Transverse colon (tissue), 4 donors: ENCODE results near the gene GDF9.

Source experiments
- POLR2A ChIP-seq: fragments of 450-650 bp; IDR thresholded peaks from one replicate; pipeline ENCODE4 v1.6.1; 2016; ENCODE audit warnings: antibody characterized with exemption, mild to moderate bottlenecking, moderate library complexity
- POLR2AphosphoS5 ChIP-seq, 3 donors: sonication (generic); formaldehyde crosslinking; IDR thresholded peaks; one replicate each; pipeline ENCODE4 v1.6.1; 2016; ENCODE audit warnings: antibody characterized with exemption in 3 of 3
- TF ChIP-seq, protein P1 (sequence below), 5 experiments: fragments of 200-600 bp in 3 of 5; fragments of 450-650 bp in 2 of 5; sonication (generic) in 3 of 5; IDR thresholded peaks; 1 replicate in 2 of 5; 2 replicates in 3 of 5; pipeline ENCODE4 v1.5.1; 2016 to 2017; ENCODE audit warnings: antibody characterized with exemption in 5 of 5, inconsistent platforms in 3 of 5, mild to moderate bottlenecking in 2 of 5, moderate library complexity in 1 of 5

- TF ChIP-seq POLR2A (no peak), POLR2AphosphoS5 (IDR thresholded peaks at IDR 0.05) (no peak)
- TF ChIP-seq, protein P1, sequence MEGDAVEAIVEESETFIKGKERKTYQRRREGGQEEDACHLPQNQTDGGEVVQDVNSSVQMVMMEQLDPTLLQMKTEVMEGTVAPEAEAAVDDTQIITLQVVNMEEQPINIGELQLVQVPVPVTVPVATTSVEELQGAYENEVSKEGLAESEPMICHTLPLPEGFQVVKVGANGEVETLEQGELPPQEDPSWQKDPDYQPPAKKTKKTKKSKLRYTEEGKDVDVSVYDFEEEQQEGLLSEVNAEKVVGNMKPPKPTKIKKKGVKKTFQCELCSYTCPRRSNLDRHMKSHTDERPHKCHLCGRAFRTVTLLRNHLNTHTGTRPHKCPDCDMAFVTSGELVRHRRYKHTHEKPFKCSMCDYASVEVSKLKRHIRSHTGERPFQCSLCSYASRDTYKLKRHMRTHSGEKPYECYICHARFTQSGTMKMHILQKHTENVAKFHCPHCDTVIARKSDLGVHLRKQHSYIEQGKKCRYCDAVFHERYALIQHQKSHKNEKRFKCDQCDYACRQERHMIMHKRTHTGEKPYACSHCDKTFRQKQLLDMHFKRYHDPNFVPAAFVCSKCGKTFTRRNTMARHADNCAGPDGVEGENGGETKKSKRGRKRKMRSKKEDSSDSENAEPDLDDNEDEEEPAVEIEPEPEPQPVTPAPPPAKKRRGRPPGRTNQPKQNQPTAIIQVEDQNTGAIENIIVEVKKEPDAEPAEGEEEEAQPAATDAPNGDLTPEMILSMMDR (IDR thresholded peaks at IDR 0.05): no peak
Measured at GRCh38 chr5:132824426-132824825, 41.8 kb downstream of the GDF9 start.
